Activated CD4-positive, alpha-beta memory T cell treated with anti-CD3 and anti-CD28 coated beads for 36 hours (primary cell): ENCODE measurements around the gene TRANK1. TPM values are rescaled to one million over a fixed set of nuclear protein-coding genes. Genes with fewer than 3 reads are reported as not detected.

Experiments
- CTCF ChIA-PET: fragments of 350-600 bp; sonication (Branson Sonifier 250); formaldehyde crosslinking; loops from one replicate; lab custom pipeline; 2021; ENCODE audit warnings: antibody characterized with exemption, inconsistent platforms; lab: Charles Lee
- POLR2A ChIA-PET: fragments of 350-600 bp; sonication (Branson Sonifier 250); formaldehyde crosslinking; loops from one replicate; lab custom pipeline; 2021; ENCODE audit warnings: antibody characterized with exemption; lab: Charles Lee
- DNase-seq: peaks from one replicate; pipeline ENCODE4 v3.0.0-alpha.2; 2020
- H3K27ac Mint-ChIP-seq: one replicate; pipeline ENCODE4 v1.8.0; 2021; ENCODE audit warnings: mixed read lengths
- H3K27me3 Mint-ChIP-seq: one replicate; pipeline ENCODE4 v1.8.0; 2021; ENCODE audit warnings: mixed read lengths
- H3K36me3 Mint-ChIP-seq: one replicate; pipeline ENCODE4 v1.8.0; 2021; ENCODE audit warnings: mixed read lengths
- H3K4me1 Mint-ChIP-seq: one replicate; pipeline ENCODE4 v1.8.0; 2021; ENCODE audit warnings: low read depth, mixed read lengths
- H3K4me3 Mint-ChIP-seq: one replicate; pipeline ENCODE4 v1.8.0; 2021; ENCODE audit warnings: mild to moderate bottlenecking, mixed read lengths
- H3K9me3 Mint-ChIP-seq: one replicate; pipeline ENCODE4 v1.8.0; 2021; ENCODE audit warnings: mixed read lengths
- intact Hi-C: fragments of 100-400 bp; cut with micrococcal nuclease; formaldehyde crosslinking; loops from one replicate; pipeline ENCODE4 v1.15.1; 2023
- total RNA-seq, 2 experiments: library from RNA; stranded (reverse); gene quantifications; one replicate each; pipeline ENCODE4 v1.2.3, GENCODE V29; 2021

The TRANK1 gene
- total RNA-seq, 2 experiments from 2014 or later, result 11.7 to 17.1 TPM

DNA sequence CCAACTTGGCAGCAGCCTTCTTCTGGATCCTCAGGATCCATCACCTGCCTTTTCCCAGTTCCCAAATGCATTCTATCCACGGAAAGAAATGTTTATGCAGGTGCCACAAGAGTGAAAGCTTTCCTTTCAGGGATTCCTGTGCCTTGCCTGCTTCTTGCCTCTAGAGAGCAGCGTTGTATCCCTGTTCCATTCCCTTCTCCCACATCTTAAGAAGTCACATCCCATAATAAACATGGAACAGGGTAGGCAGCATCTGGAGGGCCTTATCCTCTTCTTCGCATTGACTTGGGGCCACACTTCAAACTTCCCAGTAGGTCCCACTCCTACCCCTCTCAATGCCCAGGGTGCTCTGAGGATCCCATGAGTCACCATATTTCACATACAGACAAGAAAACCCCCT, 107.8 kb downstream of the TRANK1 start:
- Mint-ChIP-seq H3K4me3 (no peak overlapping the region), H3K27ac (no peak overlapping the region), H3K4me1 (peaks cover 2% of the 10 kb centered on the region), H3K9me3 (peaks cover 5% of the 10 kb centered on the region), H3K36me3 (peaks cover 23% of the 10 kb centered on the region), H3K27me3 (no peaks in the 10 kb centered on the region)
- ChIA-PET POLR2A (no interaction called here), CTCF (interaction anchor here (1.1 to 4.3 kb wide), 4 partner anchors 11 to 122 kb away, joined by 3 to 19 read pairs (median 3); no protein-coding TSS in a partner anchor)
- intact Hi-C loops, result no loop called here
- DNase-seq, result no peak

GRCh38 chr3:36833160-36833814, 111.6 kb downstream of the TRANK1 start:
- no peaks in the 10 kb centered on the region for H3K4me1 Mint-ChIP-seq
- DNase-seq, result no peak
- no peaks in the 10 kb centered on the region for H3K27me3 Mint-ChIP-seq
- intact Hi-C loops, result no loop called here
- POLR2A ChIA-PET, result no interaction called here
- CTCF ChIA-PET, result interaction anchor here (1.2 to 1.8 kb wide), 2 partner anchors 35 to 125 kb away, joined by 3 to 4 read pairs; no protein-coding TSS in a partner anchor
- H3K36me3 Mint-ChIP-seq, result peaks cover 20% of the 10 kb centered on the region
- no peaks in the 10 kb centered on the region for H3K9me3 Mint-ChIP-seq
- H3K27ac Mint-ChIP-seq, result no peak overlapping the region
- H3K4me3 Mint-ChIP-seq, result no peak overlapping the region

GRCh38 chr3:36832406-36832805, 112.4 kb downstream of the TRANK1 start:
- Mint-ChIP-seq H3K27me3 (no peaks in the 10 kb centered on the region), H3K27ac (no peak overlapping the region), H3K9me3 (no peaks in the 10 kb centered on the region), H3K4me1 (no peaks in the 10 kb centered on the region), H3K4me3 (no peak overlapping the region), H3K36me3 (peaks cover 23% of the 10 kb centered on the region)
- intact Hi-C loops, result no loop called here
- DNase-seq, result no peak
- POLR2A ChIA-PET, result no interaction called here
- CTCF ChIA-PET, result interaction anchor here (1.2 kb wide), 1 partner anchor 126 kb away, joined by 3 read pairs; no protein-coding TSS in a partner anchor

DNA sequence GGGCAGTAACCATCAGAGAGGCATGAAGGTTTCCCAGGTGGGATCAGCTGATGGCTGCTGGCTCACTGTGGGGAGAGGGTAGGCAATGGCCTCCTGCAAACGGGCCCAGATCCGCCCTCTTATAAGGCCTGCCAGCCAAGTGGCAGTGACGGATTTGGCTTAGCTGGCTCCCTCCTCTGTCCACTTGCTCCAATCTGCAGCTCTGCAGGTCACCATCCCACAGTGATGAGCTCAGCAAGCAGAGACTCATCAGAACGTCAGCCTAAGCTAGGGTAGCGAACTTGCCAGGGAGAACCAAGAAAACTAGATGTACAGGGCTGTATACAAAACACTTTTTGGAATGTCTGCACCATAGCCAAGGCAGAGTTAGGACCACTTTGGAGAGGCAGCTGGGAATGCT, 117.7 kb downstream of the TRANK1 start:
- CTCF ChIA-PET, result interaction anchor here (0.6 to 1.8 kb wide), 2 partner anchors 40 to 42 kb away, joined by 4 to 5 read pairs; no protein-coding TSS in a partner anchor
- peaks cover 15% of the 10 kb centered on the region for H3K36me3 Mint-ChIP-seq
- no peak overlapping the region for H3K27ac Mint-ChIP-seq
- H3K9me3 Mint-ChIP-seq, result no peaks in the 10 kb centered on the region
- intact Hi-C loops, result no loop called here
- H3K4me1 Mint-ChIP-seq, result no peaks in the 10 kb centered on the region
- POLR2A ChIA-PET, result no interaction called here
- DNase-seq, result no peak
- H3K27me3 Mint-ChIP-seq, result no peaks in the 10 kb centered on the region
- no peak overlapping the region for H3K4me3 Mint-ChIP-seq

DNA sequence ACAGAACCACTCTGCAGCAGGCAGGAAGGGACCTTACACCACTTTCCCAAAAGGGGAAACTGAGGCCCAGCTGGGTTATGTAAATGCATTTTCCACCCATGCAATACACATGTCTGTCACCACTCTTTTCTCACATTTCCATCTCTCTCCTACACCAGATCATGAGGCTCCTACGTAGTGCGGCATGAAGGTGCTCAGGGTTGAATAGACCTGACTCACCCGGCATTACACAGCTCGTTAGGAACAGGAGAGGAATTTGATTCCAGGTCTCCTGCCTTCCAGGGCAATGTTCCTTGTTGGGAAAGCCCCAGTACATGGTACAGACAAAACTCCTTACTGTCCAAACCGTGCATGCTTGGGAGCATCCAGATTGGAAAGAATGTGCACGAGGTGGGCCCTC, 118.6 kb downstream of the TRANK1 start:
- Mint-ChIP-seq H3K27me3 (no peaks in the 10 kb centered on the region), H3K4me3 (no peak overlapping the region), H3K9me3 (no peaks in the 10 kb centered on the region), H3K36me3 (peaks cover 13% of the 10 kb centered on the region), H3K4me1 (no peaks in the 10 kb centered on the region), H3K27ac (no peak overlapping the region)
- POLR2A ChIA-PET, result interaction anchor here (1.7 kb wide), 1 partner anchor 21 kb away, joined by 5 read pairs; no protein-coding TSS in a partner anchor
- intact Hi-C loops, result no loop called here
- CTCF ChIA-PET, result interaction anchor here (1.1 to 1.8 kb wide), 2 partner anchors 11 to 43 kb away, joined by 3 to 5 read pairs; no protein-coding TSS in a partner anchor
- DNase-seq, result no peak

- Mint-ChIP-seq H3K4me3 (no peak overlapping the region), H3K9me3 (no peaks in the 10 kb centered on the region), H3K36me3 (peaks cover 6% of the 10 kb centered on the region), H3K4me1 (no peaks in the 10 kb centered on the region), H3K27me3 (no peaks in the 10 kb centered on the region), H3K27ac (no peak overlapping the region)
- POLR2A ChIA-PET, result no interaction called here
- intact Hi-C loops, result no loop called here
- no peak for DNase-seq
- CTCF ChIA-PET, result interaction anchor here (1.5 kb wide), 1 partner anchor 13 kb away, joined by 3 read pairs; no protein-coding TSS in a partner anchor
Measured at GRCh38 chr3:36824443-36824842, 120.4 kb downstream of the TRANK1 start.

DNA sequence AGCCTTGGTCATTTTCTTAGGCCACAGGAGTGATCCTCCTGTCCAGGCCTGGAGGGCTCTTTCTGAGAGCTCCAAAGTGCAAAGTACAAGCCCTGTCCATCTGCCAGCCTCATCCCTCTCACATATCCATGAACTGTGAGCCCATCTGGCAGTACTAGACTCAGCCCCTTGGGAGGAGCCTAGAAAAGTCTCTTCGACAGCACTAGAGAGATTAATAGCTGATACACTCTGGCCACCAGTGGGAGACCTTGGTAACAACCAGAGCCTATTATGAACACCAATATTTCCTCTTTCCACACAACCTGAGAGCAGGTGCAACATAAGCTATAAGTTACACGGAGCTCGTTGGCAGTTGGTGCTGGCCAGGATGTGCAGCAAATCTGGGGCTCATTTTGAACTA, 121.0 kb downstream of the TRANK1 start:
- Mint-ChIP-seq H3K27ac (no peak overlapping the region), H3K27me3 (no peaks in the 10 kb centered on the region), H3K4me1 (no peaks in the 10 kb centered on the region), H3K36me3 (peaks cover 3% of the 10 kb centered on the region), H3K9me3 (no peaks in the 10 kb centered on the region), H3K4me3 (no peak overlapping the region)
- ChIA-PET CTCF (interaction anchor here (1.5 kb wide), 1 partner anchor 13 kb away, joined by 3 read pairs; no protein-coding TSS in a partner anchor), POLR2A (no interaction called here)
- DNase-seq, result no peak
- intact Hi-C loops, result no loop called here

- no peaks in the 10 kb centered on the region for H3K36me3 Mint-ChIP-seq
- H3K9me3 Mint-ChIP-seq, result no peaks in the 10 kb centered on the region
- no peak for DNase-seq
- intact Hi-C loops, result no loop called here
- POLR2A ChIA-PET, result no interaction called here
- CTCF ChIA-PET, result interaction anchor here (0.6 kb wide), 1 partner anchor 972 kb away, joined by 3 read pairs; no protein-coding TSS in a partner anchor
- no peak overlapping the region for H3K27ac Mint-ChIP-seq
- H3K4me1 Mint-ChIP-seq, result no peaks in the 10 kb centered on the region
- H3K4me3 Mint-ChIP-seq, result no peak overlapping the region
- no peaks in the 10 kb centered on the region for H3K27me3 Mint-ChIP-seq
Measured at GRCh38 chr3:36820083-36820482, 124.8 kb downstream of the TRANK1 start.

- no peak overlapping the region for H3K27ac Mint-ChIP-seq
- no peaks in the 10 kb centered on the region for H3K36me3 Mint-ChIP-seq
- CTCF ChIA-PET, result interaction anchor here (0.9 kb wide), 1 partner anchor 141 kb away, joined by 5 read pairs; no protein-coding TSS in a partner anchor
- no peaks in the 10 kb centered on the region for H3K9me3 Mint-ChIP-seq
- H3K4me3 Mint-ChIP-seq, result no peak overlapping the region
- POLR2A ChIA-PET, result no interaction called here
- H3K27me3 Mint-ChIP-seq, result no peaks in the 10 kb centered on the region
- no peaks in the 10 kb centered on the region for H3K4me1 Mint-ChIP-seq
- intact Hi-C loops, result no loop called here
- no peak for DNase-seq
Measured at GRCh38 chr3:36817806-36818533, 126.9 kb downstream of the TRANK1 start.

GRCh38 chr3:36815375-36815774, 129.5 kb downstream of the TRANK1 start:
- Mint-ChIP-seq H3K27ac (no peak overlapping the region), H3K4me3 (no peak overlapping the region), H3K36me3 (no peaks in the 10 kb centered on the region), H3K4me1 (no peaks in the 10 kb centered on the region), H3K9me3 (no peaks in the 10 kb centered on the region), H3K27me3 (no peaks in the 10 kb centered on the region)
- CTCF ChIA-PET, result interaction anchor here (0.7 to 1.3 kb wide), 3 partner anchors 10 to 143 kb away, joined by 3 to 4 read pairs (median 3); no protein-coding TSS in a partner anchor
- POLR2A ChIA-PET, result no interaction called here
- intact Hi-C loops, result no loop called here
- no peak for DNase-seq

DNA sequence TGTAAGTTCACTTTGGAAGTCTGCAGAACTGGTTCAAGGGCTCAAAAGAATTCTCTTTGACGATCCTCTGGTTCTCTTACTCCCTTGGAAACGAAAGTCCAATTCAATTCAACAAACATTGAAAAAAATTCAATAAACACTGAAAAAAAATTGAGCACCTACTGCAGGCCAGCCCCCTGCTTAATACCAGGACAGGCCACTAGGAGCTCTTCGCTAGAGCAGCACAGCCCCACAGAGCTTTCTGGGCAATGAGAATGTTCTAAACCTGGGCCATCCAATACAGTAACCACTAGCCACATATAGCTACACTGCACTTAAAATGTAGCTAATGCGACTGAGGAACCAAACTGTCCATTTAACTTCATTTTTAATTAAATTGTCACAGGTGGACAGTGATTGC, 130.1 kb downstream of the TRANK1 start:
- Mint-ChIP-seq H3K4me3 (no peak overlapping the region), H3K27ac (no peak overlapping the region), H3K9me3 (no peaks in the 10 kb centered on the region), H3K4me1 (no peaks in the 10 kb centered on the region), H3K36me3 (no peaks in the 10 kb centered on the region), H3K27me3 (no peaks in the 10 kb centered on the region)
- DNase-seq, result no peak
- CTCF ChIA-PET, result interaction anchor here (1.3 kb wide), 1 partner anchor 54 kb away, joined by 3 read pairs; no protein-coding TSS in a partner anchor
- intact Hi-C loops, result no loop called here
- POLR2A ChIA-PET, result no interaction called here
